ENCODE data around the gene BRIP1.
"Not testable (repeated sequence)": the region's sequence is repeated elsewhere in the genome, so short reads cannot be mapped to it uniquely, and the experiment has no call there.

DNA sequence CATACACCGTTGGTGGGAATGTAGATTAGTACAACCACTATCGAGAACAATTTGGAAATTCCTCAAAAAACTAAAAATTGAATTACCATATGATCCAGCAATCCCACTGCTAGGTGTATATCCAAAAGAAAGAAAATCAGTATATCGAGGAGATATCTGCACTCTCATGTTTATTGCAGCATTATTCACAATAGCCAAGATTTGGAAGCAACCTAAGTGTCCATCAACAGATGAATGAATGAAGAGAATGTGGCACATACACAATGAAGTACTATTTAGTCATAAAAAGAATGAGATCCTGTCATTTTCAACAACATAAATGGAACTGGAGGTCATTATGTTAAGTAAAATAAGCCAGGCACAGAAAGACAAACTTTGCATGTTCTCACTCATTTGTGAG lies 44.1 kb downstream of the BRIP1 start:
- TF ChIP-seq PHF8 (IDR thresholded peaks at IDR 0.05; ENCODE audit: borderline replicate concordance, low read length); NR1H2 (CRISPR knock-in tag; IDR thresholded peaks at IDR 0.05); TAF7 (tag; IDR thresholded peaks at IDR 0.05); HOXB6 (CRISPR knock-in tag; IDR thresholded peaks at IDR 0.05; ENCODE audit: borderline replicate concordance); FOXK1 (CRISPR knock-in tag; IDR thresholded peaks at IDR 0.05; ENCODE audit: borderline replicate concordance); HNRNPL (IDR thresholded peaks at IDR 0.05; ENCODE audit: low read depth, low read length): not testable (repeated sequence)
- TF ChIP-seq, protein P1, sequence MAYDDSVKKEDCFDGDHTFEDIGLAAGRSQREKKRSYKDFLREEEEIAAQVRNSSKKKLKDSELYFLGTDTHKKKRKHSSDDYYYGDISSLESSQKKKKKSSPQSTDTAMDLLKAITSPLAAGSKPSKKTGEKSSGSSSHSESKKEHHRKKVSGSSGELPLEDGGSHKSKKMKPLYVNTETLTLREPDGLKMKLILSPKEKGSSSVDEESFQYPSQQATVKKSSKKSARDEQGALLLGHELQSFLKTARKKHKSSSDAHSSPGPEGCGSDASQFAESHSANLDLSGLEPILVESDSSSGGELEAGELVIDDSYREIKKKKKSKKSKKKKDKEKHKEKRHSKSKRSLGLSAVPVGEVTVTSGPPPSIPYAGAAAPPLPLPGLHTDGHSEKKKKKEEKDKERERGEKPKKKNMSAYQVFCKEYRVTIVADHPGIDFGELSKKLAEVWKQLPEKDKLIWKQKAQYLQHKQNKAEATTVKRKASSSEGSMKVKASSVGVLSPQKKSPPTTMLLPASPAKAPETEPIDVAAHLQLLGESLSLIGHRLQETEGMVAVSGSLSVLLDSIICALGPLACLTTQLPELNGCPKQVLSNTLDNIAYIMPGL (CRISPR knock-in tag; IDR thresholded peaks at IDR 0.05) = not testable (repeated sequence)
- TF ChIP-seq, protein P2, sequence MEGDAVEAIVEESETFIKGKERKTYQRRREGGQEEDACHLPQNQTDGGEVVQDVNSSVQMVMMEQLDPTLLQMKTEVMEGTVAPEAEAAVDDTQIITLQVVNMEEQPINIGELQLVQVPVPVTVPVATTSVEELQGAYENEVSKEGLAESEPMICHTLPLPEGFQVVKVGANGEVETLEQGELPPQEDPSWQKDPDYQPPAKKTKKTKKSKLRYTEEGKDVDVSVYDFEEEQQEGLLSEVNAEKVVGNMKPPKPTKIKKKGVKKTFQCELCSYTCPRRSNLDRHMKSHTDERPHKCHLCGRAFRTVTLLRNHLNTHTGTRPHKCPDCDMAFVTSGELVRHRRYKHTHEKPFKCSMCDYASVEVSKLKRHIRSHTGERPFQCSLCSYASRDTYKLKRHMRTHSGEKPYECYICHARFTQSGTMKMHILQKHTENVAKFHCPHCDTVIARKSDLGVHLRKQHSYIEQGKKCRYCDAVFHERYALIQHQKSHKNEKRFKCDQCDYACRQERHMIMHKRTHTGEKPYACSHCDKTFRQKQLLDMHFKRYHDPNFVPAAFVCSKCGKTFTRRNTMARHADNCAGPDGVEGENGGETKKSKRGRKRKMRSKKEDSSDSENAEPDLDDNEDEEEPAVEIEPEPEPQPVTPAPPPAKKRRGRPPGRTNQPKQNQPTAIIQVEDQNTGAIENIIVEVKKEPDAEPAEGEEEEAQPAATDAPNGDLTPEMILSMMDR (IDR thresholded peaks at IDR 0.05 in 2 of 3, conservative IDR thresholded peaks at IDR 0.05 in 1 of 3; ENCODE audit: insufficient read depth in 2 of 3, low read depth in 1 of 3, low read length in 3 of 3) = not testable (repeated sequence)
- TF ChIP-seq, protein P3, sequence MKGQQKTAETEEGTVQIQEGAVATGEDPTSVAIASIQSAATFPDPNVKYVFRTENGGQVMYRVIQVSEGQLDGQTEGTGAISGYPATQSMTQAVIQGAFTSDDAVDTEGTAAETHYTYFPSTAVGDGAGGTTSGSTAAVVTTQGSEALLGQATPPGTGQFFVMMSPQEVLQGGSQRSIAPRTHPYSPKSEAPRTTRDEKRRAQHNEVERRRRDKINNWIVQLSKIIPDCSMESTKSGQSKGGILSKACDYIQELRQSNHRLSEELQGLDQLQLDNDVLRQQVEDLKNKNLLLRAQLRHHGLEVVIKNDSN (CRISPR knock-in tag; IDR thresholded peaks at IDR 0.05) = not testable (repeated sequence)
